Right lobe of liver (tissue), 4 donors: ENCODE results near the gene DCD.

Experiments
- CTCF ChIP-seq, 4 donors: fragments of 200-600 bp in 3 of 4; fragments of 450-650 bp in 1 of 4; IDR thresholded peaks; one replicate each; pipeline versions ENCODE4 v1.5.1 to v1.8.0; 2016 to 2022; ENCODE audit warnings: antibody characterized with exemption in 4 of 4, mild to moderate bottlenecking in 2 of 4
- POLR2A ChIP-seq: fragments of 450-650 bp; IDR thresholded peaks from one replicate; pipeline ENCODE4 v1.6.1; 2017; ENCODE audit warnings: antibody characterized with exemption, mild to moderate bottlenecking
- donor health status: DM: no; HTN: no; CAD: no.
- donor health status: DM: no; HTN: no; CAD: no.
- donor health status: DM: no; HTN: yes; CAD: no.

GRCh38 chr12:54627304-54627703 is 20.9 kb downstream of the DCD start:
- TF ChIP-seq POLR2A (no peak), CTCF (IDR thresholded peaks at IDR 0.05) (no peak)
